ENCODE results near the gene VAT1.
"Not testable (repeated sequence)": the region's sequence is repeated elsewhere in the genome, so short reads cannot be mapped to it uniquely, and the experiment has no call there.

The VAT1 gene

DNA sequence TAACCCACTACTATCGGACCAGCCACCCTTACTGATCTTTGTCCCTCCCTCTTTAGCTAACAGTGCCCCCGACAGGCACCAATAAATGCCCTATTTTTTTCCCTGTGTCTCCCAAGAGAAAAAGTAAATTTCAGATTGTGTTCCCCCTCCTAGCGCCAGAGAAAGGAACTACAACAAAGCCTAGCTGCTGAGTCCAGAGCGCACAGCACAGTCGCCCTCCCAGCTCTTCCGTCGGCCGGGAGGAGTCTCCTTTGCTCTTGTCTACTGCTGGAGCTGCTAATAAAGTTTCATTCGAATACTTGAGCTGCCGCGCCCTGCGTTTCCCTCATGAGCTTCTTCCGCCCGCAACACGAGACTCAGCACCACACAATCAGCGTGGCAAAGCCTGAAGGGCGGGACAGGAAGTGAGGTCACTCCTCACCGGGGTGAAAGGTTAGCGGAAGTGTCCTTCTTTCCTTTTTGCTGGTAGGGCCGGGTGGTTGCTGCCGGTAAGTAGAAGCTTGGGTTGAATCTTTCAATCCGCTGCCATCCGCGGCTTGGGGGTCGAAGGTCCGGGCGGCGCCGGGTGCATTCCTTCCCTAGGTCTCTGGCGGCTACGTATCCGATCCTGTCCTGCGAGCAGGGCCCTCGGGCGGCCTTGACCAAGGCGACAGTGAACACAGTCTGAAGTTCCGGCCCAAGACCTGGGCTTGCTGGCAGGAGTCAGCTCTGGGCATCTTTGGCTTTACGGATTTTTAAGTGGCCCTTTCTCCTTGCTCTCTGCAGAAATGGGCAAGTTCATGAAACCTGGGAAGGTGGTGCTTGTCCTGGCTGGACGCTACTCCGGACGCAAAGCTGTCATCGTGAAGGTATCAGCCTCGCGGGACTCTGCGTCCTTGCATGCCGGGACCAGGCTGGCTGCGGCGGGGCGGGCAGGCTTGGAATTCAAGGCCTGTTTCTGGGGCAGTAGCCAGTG is 23.9 kb downstream of the VAT1 start, which contains the start of gene RPL27:
RPL27 (plus strand) TSS at position 436 of the 955 bp plus-strand sequence; CDS start at position 768, 332 bp downstream.
- TF ChIP-seq, protein P1, sequence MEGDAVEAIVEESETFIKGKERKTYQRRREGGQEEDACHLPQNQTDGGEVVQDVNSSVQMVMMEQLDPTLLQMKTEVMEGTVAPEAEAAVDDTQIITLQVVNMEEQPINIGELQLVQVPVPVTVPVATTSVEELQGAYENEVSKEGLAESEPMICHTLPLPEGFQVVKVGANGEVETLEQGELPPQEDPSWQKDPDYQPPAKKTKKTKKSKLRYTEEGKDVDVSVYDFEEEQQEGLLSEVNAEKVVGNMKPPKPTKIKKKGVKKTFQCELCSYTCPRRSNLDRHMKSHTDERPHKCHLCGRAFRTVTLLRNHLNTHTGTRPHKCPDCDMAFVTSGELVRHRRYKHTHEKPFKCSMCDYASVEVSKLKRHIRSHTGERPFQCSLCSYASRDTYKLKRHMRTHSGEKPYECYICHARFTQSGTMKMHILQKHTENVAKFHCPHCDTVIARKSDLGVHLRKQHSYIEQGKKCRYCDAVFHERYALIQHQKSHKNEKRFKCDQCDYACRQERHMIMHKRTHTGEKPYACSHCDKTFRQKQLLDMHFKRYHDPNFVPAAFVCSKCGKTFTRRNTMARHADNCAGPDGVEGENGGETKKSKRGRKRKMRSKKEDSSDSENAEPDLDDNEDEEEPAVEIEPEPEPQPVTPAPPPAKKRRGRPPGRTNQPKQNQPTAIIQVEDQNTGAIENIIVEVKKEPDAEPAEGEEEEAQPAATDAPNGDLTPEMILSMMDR (conservative IDR thresholded peaks at IDR 0.05) = peak; percentile 90
- peak within 1 kb of the TSS; percentile 88 for H3K27ac ChIP-seq

DNA sequence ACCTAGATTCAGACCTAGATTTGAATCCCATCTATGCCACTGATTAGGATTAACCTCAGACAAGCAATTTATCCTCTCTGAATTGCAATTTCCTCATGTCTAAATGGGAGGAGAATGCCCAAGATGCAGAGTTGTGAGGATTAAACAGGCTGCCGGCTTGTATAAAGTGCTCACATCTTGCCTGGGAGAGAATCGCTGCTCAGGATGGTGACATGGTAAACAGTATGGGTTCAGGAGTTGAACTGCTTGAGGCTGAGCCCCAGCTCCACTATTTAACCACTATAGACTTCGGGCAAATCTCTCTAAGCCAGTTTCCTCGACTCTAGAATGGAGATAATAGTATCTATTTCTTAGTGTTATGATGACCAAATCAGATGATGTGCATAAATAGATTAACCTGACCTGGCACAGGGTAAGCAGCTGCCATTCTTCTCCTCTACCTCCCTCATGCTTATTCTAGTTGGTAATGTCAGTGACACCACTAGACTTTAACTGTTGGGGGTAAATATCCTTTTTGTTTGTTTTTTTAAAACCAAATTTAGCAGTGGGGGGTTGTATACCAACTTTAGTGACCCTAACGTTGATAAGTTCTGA is 24.7 kb downstream of the VAT1 start:
- peak overlapping the region; percentile 88 for H3K27ac ChIP-seq
- TF ChIP-seq, protein P1 (conservative IDR thresholded peaks at IDR 0.05) = no peak

DNA sequence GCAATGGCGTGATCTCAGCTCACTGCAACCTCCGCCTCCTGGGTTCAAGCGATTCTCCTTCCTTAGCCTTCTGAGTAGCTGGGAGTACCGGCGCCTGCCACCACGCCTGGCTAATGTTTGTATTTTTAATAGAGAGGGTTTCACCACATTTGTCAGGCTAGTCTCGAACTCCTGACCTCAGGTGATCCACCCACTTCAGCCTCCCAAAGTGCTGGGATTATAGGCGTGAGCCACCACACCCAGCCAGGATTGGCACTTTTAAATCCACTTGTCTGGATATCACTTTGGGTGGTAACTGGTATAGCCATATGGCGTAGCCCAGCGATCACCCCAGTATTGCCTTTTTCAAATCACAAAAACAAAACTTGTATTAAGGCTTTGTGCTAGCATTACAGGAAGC is 28.3 kb downstream of the VAT1 start:
- H3K27ac ChIP-seq = not testable (repeated sequence)

DNA sequence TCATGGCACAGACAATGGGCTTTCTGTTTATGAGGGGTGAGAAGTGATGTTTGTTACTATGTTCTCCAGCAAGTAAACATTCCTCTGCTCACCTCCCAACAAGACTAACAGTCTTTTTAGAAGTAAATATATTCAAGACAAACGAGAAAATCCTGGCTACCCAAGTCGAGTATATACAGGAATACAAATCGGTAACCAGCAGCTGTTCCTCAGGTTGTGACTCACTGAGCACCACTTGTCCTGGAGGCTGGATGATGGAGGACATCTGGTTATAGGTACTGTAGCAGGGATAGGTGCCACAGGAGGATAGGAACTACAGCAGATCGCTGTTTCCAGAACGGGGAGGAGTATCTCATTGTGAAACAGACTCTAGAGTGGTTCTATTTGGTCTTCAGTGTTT is 29.3 kb downstream of the VAT1 start:
- H3K27ac ChIP-seq = no peak overlapping the region
- TF ChIP-seq, protein P1 (conservative IDR thresholded peaks at IDR 0.05) = no peak

DNA sequence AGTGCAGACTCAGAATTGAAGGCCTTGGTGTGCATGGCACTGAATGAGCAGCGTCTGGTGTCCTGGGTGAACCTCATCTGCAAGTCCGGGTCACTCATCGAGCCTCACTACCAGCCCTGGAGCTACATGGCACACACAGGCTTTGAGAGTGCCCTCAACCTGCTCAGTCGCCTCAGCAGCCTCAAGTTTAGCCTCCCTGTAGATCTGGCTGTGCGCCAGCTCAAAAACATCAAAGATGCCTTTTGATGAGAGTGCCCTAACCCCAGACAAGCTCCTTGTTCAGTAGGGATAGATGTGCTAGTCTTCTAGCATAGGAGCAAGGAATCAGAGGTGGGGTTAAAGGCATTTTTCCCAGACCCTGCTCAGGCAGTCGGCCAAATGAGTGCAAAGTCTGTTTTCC is 30.7 kb downstream of the VAT1 start:
- H3K27ac ChIP-seq = no peak overlapping the region
- TF ChIP-seq, protein P1 (conservative IDR thresholded peaks at IDR 0.05) = no peak

DNA sequence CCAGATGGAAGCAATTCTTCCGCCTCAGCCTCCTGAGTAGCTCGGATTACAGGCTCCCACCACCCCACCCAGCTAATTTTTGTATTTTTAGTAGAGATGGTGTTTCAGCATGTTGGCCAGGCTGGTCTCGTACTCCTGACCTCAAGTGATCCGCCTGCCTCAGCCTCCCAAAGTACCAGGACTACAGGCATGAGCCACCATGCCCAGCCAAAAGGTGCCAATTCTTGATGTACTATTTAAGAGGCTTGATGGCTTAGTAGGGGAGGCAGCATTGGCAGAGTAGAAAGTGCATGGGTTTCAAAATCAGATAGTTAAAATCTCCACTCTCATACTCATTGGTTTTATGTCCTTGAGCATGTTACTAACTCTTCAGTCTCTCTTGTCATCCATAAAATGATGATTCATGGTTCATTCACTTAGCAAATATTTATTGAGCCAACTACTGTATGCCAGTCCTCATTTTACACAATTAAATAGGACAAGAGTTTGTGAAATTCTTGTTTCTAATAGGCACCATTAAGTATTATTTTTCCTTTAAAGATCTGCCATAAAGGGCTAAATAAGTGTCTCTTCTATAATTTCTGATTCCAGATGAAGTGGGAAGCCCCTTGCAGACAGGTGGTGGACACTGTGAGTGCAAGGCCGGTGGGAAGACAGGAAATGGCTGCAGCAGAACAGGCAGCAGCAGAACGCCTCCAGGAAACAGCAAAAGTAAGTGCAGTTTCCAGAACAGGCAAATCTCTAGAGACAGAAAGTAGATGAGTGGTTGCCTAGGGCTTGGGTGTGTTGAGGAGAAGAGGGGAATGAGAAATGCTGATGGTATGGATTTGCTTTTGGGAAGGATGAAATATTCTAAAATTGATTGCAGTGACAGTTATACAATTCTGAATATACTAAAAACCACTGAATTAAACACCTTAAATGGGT is 32.2 kb downstream of the VAT1 start:
- H3K27ac ChIP-seq = peak overlapping the region; percentile 50

DNA sequence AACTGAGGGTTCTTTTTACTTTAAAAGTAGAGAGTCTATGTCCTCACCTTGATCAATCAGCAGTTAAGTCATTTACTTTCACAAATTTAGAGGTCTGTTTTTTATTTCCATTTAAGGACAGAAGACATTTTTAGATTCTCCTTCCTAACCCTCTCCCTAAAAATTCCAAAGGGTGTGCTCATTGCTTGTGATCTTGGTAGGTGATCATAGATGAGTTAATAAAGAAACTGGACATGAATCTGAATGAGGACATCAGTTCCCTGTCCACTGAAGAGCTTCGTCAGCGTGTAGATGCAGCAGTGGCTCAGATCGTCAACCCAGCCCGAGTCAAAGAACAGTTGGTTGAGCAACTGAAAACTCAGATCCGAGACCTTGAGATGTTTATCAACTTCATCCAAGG is 33.0 kb downstream of the VAT1 start:
- peak overlapping the region; percentile 50 for H3K27ac ChIP-seq
- TF ChIP-seq, protein P1 (conservative IDR thresholded peaks at IDR 0.05) = no peak

More for the DNA sequence above, 32.2 kb downstream of the VAT1 start:
- TF ChIP-seq, protein P1 (conservative IDR thresholded peaks at IDR 0.05) = no peak

All from VCaP (cell line).